PFSK-1 (cell line): ENCODE data around the gene AKAP13.

Source experiments
- FOXP2 ChIP-seq: optimal IDR thresholded peaks from 2 replicates; pipeline ENCODE3; 2011; ENCODE audit warnings: borderline replicate concordance, control low read depth, inconsistent platforms; ENCODE audit not compliant: insufficient read depth; ENCODE audit errors: extremely low read length, extremely low read depth
- POLR2AphosphoS5 ChIP-seq: IDR thresholded peaks from 2 replicates; pipeline ENCODE4 v1.6.1; 2012; ENCODE audit warnings: low read depth, mild to moderate bottlenecking, control low read depth, low read length, moderate library complexity
- SIN3A ChIP-seq: IDR thresholded peaks from 2 replicates; pipeline ENCODE4 v1.6.1; 2012; ENCODE audit warnings: mild to moderate bottlenecking, low read length, moderate library complexity, borderline replicate concordance; ENCODE audit not compliant: insufficient read depth
- TAF1 ChIP-seq: IDR thresholded peaks from 2 replicates; pipeline ENCODE4 v1.6.1; 2012; ENCODE audit warnings: low read length, control low read depth, borderline replicate concordance; ENCODE audit not compliant: insufficient read depth
- TF ChIP-seq, protein P1 (sequence below), 2 experiments: IDR thresholded peaks; 2 replicates each; pipeline versions ENCODE4 v1.6.1 to v1.8.0; 2011 to 2012; ENCODE audit warnings: low read depth in 2 of 2, low read length in 2 of 2, control low read depth in 1 of 2, inconsistent platforms in 1 of 2, mild to moderate bottlenecking in 1 of 2, moderate library complexity in 1 of 2; ENCODE audit not compliant: insufficient read depth in 1 of 2

DNA sequence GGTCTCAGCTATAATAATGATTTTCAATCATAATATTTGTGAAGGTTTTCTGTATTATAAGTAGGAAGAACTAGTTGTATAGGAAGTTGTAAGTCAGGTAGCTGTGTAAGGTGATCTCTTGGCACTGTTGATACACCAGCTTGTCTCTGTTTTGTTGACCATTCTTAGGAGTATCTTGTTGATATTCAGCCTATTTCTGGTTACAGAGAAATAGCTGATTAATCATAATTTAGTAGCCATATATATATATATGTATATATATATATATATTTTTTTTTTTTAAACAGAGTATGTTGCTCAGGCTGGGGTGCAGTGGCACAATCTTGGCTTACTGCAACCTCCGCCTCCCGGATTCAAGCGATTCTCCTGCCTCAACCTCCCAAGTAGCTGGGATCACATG, 20.2 kb downstream of the AKAP13 start:
- TF ChIP-seq FOXP2 (no peak), TAF1 (no peak), POLR2AphosphoS5 (no peak), SIN3A (no peak)
- TF ChIP-seq, protein P1, sequence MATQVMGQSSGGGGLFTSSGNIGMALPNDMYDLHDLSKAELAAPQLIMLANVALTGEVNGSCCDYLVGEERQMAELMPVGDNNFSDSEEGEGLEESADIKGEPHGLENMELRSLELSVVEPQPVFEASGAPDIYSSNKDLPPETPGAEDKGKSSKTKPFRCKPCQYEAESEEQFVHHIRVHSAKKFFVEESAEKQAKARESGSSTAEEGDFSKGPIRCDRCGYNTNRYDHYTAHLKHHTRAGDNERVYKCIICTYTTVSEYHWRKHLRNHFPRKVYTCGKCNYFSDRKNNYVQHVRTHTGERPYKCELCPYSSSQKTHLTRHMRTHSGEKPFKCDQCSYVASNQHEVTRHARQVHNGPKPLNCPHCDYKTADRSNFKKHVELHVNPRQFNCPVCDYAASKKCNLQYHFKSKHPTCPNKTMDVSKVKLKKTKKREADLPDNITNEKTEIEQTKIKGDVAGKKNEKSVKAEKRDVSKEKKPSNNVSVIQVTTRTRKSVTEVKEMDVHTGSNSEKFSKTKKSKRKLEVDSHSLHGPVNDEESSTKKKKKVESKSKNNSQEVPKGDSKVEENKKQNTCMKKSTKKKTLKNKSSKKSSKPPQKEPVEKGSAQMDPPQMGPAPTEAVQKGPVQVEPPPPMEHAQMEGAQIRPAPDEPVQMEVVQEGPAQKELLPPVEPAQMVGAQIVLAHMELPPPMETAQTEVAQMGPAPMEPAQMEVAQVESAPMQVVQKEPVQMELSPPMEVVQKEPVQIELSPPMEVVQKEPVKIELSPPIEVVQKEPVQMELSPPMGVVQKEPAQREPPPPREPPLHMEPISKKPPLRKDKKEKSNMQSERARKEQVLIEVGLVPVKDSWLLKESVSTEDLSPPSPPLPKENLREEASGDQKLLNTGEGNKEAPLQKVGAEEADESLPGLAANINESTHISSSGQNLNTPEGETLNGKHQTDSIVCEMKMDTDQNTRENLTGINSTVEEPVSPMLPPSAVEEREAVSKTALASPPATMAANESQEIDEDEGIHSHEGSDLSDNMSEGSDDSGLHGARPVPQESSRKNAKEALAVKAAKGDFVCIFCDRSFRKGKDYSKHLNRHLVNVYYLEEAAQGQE (IDR thresholded peaks at IDR 0.05; ENCODE audit: insufficient read depth in 1 of 2, low read depth in 2 of 2, low read length in 2 of 2), result no peak
